Activated naive CD8-positive, alpha-beta T cell (primary cell): ENCODE results near the gene MMP25.

ENCODE experiments used
- H3K27ac Mint-ChIP-seq: one replicate; pipeline ENCODE4 v1.8.0; 2021; ENCODE audit warnings: mixed read lengths
- H3K27me3 Mint-ChIP-seq: one replicate; pipeline ENCODE4 v1.8.0; 2021; ENCODE audit warnings: mixed read lengths
- H3K36me3 Mint-ChIP-seq: one replicate; pipeline ENCODE4 v1.8.0; 2021; ENCODE audit warnings: mixed read lengths
- H3K4me1 Mint-ChIP-seq: one replicate; pipeline ENCODE4 v1.8.0; 2021; ENCODE audit warnings: low read depth, mixed read lengths
- H3K4me3 Mint-ChIP-seq: one replicate; pipeline ENCODE4 v1.8.0; 2021; ENCODE audit warnings: mild to moderate bottlenecking, mixed read lengths
- H3K9me3 Mint-ChIP-seq: one replicate; pipeline ENCODE4 v1.8.0; 2021; ENCODE audit warnings: low read depth, mixed read lengths

Gene MMP25

DNA sequence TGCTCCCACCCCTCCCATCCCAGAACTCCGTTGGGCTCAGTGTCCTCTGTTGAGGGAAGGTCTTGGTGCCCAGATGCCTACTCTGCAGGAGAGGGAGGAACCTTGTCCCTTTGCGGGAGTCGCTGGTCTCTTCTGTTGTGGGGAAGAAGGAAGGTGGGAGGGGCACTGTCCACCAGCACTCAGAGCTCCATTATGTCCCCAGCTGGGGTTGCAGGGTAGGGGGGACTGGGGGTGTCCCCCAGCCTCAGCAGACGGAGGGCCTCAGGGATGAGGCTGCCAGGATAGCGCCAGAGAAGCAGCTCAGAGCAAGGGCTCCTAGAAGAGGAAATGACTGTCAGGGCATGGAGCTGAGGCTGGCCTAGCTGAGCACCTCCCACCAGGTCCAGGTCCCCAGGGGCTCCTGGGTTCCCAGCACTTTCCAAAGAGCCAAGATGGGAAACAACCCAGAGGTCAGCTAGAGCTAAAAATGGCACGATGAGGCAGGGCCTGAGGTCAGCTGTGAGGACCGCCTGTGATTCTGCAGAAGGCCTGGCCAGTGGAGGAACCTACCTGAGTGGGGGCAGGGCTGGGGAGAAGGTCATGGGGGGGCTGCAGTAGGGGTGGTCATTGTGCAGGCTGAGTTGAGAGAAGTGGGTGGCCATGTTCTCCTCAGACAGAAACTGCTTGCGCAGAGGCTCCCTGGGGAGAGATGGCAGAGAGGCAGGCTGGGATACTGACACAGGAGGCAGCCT is 23.5 kb upstream of the MMP25 start:
- H3K27ac Mint-ChIP-seq: peak overlapping the region; percentile 96
- H3K4me1 Mint-ChIP-seq: peaks cover 45% of the 10 kb centered on the region
- peak overlapping the region; percentile 87 for H3K4me3 Mint-ChIP-seq
- H3K27me3 Mint-ChIP-seq: no peaks in the 10 kb centered on the region
- H3K9me3 Mint-ChIP-seq: no peaks in the 10 kb centered on the region
- no peaks in the 10 kb centered on the region for H3K36me3 Mint-ChIP-seq

DNA sequence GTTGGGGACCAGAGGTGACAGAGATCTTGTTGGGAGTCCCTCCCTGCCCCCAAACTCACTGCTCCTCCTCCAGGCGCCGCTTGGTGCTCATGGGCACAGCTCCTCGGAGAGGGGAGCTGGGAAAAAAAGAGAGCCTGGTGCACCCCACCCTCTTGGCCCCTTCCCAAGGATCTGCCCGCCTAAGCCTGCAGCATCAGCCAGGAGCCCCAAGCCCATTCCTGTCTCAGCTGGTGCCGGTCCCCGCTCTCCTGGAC is 23.0 kb upstream of the MMP25 start:
- Mint-ChIP-seq H3K27me3 (no peaks in the 10 kb centered on the region), H3K4me3 (peak overlapping the region; percentile 87), H3K4me1 (peaks cover 43% of the 10 kb centered on the region), H3K9me3 (no peaks in the 10 kb centered on the region), H3K36me3 (no peaks in the 10 kb centered on the region), H3K27ac (peak overlapping the region; percentile 96)

DNA sequence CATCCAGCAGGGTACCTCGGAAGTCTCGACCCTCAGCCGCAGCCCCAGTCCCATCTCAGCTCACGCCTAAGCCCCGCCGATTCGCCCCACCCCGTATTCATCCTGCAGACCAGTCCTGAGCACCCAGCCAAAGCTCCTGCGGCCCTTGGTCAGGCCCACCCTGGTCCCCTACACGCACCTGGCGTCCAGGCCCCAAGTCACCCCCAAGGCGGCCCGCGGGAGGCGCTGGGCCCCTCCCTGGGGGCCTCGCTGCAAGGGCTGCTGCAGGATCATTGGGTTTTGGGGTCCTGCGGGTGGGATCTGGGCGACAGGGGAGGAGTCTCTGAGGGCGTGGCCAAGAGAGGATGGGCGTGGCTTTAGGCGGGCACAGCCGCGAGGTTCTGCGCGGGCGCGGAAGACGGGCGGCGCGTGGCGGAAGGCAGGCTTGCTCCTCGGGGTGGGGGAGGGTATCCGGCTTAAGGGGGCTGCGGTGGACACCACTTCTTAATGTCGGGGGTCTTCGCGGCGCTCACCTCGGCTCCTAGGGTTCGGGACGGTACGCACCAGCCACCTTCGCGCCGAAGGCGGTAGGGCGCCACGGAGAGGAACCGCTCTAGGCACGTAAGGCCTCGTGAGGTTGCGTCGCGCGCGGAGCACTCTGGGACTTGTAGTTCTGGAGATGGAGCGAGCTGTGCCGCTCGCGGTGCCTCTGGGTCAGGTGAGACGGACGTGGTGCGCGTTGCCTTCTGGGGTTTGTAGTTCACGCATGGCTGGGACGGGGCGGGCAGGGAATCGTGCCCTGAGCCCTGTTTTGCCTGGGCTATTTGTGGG is 22.5 kb upstream of the MMP25 start, which contains the start of the genes HCFC1R1 and THOC6:
TSS of gene HCFC1R1 (minus strand) at position 274 of the 810 bp plus-strand sequence. CDS start at position 273, 1 bp downstream.
TSS of gene THOC6 (plus strand) at position 367 of the 810 bp plus-strand sequence. CDS start at position 659, 292 bp downstream.
- peaks cover 46% of the 10 kb centered on the region for H3K4me1 Mint-ChIP-seq
- H3K27me3 Mint-ChIP-seq: peaks cover under 1% of the 10 kb centered on the region
- peak within 1 kb of the TSS; percentile 87 for H3K4me3 Mint-ChIP-seq
- peak within 1 kb of the TSS; percentile 96 for H3K27ac Mint-ChIP-seq
- H3K9me3 Mint-ChIP-seq: no peaks in the 10 kb centered on the region
- no peaks in the 10 kb centered on the region for H3K36me3 Mint-ChIP-seq

GRCh38 chr16:3025032-3026002 is 21.0 kb upstream of the MMP25 start:
- Mint-ChIP-seq H3K36me3 (no peaks in the 10 kb centered on the region), H3K27ac (no peak overlapping the region), H3K9me3 (no peaks in the 10 kb centered on the region), H3K27me3 (peaks cover 6% of the 10 kb centered on the region), H3K4me1 (peaks cover 48% of the 10 kb centered on the region), H3K4me3 (peak overlapping the region; percentile 5)

- no peaks in the 10 kb centered on the region for H3K36me3 Mint-ChIP-seq
- no peak overlapping the region for H3K4me3 Mint-ChIP-seq
- H3K4me1 Mint-ChIP-seq: peaks cover 45% of the 10 kb centered on the region
- no peak overlapping the region for H3K27ac Mint-ChIP-seq
- H3K9me3 Mint-ChIP-seq: no peaks in the 10 kb centered on the region
- H3K27me3 Mint-ChIP-seq: peaks cover 6% of the 10 kb centered on the region
These were observed 20.4 kb upstream of the MMP25 start for GRCh38 chr16:3026003-3026378.

DNA sequence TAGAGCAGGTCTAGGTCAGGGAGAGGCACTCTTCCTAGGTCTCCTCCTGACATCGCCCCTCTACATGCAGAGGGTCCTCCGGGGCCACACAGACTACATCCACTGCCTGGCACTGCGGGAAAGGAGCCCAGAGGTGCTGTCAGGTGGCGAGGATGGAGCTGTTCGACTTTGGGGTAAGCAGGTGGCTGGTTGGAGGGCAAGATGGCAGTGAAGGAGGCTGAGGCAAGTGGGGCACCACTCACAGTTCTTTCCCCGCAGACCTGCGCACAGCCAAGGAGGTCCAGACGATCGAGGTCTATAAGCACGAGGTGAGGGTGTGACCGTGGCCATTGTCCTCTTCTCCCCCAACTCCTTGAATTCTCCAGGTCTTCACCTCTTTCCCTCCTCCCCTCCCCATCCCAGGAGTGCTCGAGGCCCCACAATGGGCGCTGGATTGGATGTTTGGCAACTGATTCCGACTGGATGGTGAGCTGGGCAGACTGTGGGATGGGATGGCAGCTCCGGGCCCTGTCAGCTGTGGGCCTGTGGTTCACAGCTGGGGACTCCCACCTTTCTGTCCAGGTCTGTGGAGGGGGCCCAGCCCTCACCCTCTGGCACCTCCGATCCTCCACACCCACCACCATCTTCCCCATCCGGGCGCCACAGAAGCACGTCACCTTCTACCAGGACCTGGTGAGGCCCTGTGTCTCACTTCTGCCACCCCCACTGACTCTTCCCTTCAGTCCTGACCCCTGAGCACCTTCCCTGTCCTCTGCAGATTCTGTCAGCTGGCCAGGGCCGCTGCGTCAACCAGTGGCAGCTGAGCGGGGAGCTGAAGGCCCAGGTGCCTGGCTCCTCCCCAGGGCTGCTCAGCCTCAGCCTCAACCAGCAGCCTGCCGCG is 19.5 kb upstream of the MMP25 start:
- no peak overlapping the region for H3K27ac Mint-ChIP-seq
- peaks cover 37% of the 10 kb centered on the region for H3K4me1 Mint-ChIP-seq
- H3K9me3 Mint-ChIP-seq: no peaks in the 10 kb centered on the region
- H3K4me3 Mint-ChIP-seq: no peak overlapping the region
- peaks cover 6% of the 10 kb centered on the region for H3K27me3 Mint-ChIP-seq
- no peaks in the 10 kb centered on the region for H3K36me3 Mint-ChIP-seq

DNA sequence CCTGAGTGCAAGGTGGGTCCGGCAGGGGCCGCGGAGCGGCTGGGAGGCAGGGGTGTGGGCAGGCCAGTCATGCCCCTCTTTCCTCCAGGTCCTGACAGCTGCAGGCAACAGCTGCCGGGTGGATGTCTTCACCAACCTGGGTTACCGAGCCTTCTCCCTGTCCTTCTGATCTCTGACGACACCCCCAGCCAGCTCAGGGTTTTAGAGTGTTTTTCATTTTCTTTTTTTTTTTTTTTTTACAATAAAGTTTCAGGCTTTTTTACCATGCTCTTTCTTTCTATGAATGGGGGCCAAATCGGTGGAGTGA is 18.9 kb upstream of the MMP25 start:
- peaks cover 9% of the 10 kb centered on the region for H3K27me3 Mint-ChIP-seq
- no peaks in the 10 kb centered on the region for H3K36me3 Mint-ChIP-seq
- peaks cover 31% of the 10 kb centered on the region for H3K4me1 Mint-ChIP-seq
- no peak overlapping the region for H3K27ac Mint-ChIP-seq
- no peak overlapping the region for H3K4me3 Mint-ChIP-seq
- no peaks in the 10 kb centered on the region for H3K9me3 Mint-ChIP-seq

DNA sequence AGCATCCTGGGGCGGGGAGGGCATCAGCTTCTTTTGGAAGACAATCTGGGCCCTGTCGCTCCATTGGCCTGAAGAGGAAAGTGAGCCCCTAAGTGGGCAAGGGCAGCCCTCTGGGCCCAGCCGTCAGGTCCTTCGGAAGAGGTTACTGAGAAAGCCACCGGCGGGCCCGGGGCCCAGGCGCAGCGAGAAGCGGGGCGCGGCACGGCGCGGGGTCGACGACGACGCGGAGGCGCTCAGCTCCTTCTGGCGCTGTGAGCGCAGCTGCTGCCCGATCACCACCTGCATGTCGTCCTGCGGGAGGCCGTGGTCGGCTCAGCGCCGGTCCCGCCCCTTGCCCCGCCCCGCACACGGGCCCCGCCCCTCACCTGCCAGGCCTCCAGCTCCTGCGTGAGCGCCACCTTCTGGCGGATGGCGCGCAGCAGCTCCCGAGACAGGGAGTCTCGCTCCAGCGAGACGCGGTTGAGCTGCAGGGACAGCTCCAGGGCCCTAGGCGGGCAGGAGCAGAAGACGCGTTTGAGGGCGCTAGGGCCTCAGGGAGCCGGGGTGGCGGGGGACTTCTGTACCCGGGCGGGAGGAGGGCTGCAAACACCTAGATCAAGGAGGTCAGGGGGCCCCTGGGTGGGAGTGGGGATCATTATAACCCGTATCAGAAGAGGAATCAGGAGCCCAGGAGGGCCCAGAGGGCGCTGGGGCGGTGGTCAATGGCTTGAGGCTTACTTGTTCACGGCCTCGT is 18.2 kb upstream of the MMP25 start:
- H3K27me3 Mint-ChIP-seq: peaks cover 14% of the 10 kb centered on the region
- H3K36me3 Mint-ChIP-seq: no peaks in the 10 kb centered on the region
- H3K9me3 Mint-ChIP-seq: no peaks in the 10 kb centered on the region
- H3K4me3 Mint-ChIP-seq: no peak overlapping the region
- H3K4me1 Mint-ChIP-seq: peaks cover 24% of the 10 kb centered on the region
- H3K27ac Mint-ChIP-seq: no peak overlapping the region

GRCh38 chr16:3028716-3029319 is 17.5 kb upstream of the MMP25 start:
- H3K4me3 Mint-ChIP-seq: peak overlapping the region; percentile 53
- H3K36me3 Mint-ChIP-seq: no peaks in the 10 kb centered on the region
- H3K9me3 Mint-ChIP-seq: no peaks in the 10 kb centered on the region
- H3K4me1 Mint-ChIP-seq: peaks cover 23% of the 10 kb centered on the region
- peaks cover 21% of the 10 kb centered on the region for H3K27me3 Mint-ChIP-seq
- H3K27ac Mint-ChIP-seq: no peak overlapping the region

- Mint-ChIP-seq H3K27me3 (peaks cover 24% of the 10 kb centered on the region), H3K4me3 (peak overlapping the region; percentile 70), H3K36me3 (no peaks in the 10 kb centered on the region), H3K4me1 (peaks cover 17% of the 10 kb centered on the region), H3K9me3 (no peaks in the 10 kb centered on the region), H3K27ac (no peak overlapping the region)
These were observed 16.7 kb upstream of the MMP25 start for GRCh38 chr16:3029491-3030221.

DNA sequence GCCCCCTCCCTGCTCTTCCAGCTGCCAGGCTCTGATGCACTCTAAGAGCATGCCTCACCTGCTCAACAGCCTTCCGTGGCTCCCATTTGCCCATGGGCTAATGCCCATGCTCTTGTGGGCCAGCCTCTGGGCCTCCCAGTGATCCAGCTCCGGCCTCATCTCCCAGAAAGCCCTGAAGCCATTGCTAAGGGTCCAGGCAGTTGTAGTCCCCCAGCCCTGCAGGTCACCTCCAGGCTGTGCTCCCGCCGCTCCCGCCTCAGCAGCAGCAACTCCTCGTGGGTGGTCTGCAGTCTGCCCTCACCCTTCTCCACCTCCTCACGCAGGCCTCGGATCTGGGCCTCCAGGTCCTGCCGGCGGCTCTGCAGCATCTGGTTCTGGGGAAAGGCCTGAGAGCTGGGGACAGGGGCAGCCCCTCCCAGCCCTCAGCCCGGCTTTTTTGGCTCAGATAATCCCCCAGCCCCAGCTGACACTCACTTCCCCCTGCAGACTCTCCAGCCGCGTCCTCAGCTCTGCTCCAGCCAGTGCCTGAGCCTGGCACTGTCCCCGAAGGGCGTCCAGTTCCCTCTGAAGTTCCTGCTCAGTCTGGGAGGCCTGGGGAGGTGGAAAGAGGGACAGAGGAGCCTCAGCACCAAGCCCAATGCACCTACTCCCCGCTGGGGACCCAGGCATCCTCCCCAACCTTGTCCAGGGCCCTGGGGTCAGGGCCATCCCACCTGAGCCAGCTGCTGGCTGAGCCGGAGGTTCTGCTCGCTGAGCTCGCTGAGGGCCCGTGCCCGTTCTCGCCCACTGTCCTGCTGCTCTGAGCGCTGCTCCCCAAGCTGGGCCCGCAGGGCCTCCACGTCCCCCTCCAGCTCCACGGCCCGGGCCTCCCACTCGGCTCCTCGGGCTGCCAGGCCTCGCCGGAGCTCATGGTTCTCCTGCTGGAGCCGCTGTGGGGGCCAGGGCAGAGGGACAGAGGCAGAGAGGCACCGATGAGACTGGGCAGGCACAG is 15.8 kb upstream of the MMP25 start:
- Mint-ChIP-seq H3K27ac (no peak overlapping the region), H3K27me3 (peaks cover 26% of the 10 kb centered on the region), H3K4me3 (peak overlapping the region; percentile 70), H3K4me1 (peaks cover 17% of the 10 kb centered on the region), H3K9me3 (no peaks in the 10 kb centered on the region), H3K36me3 (no peaks in the 10 kb centered on the region)

- peaks cover 24% of the 10 kb centered on the region for H3K4me1 Mint-ChIP-seq
- no peak overlapping the region for H3K4me3 Mint-ChIP-seq
- peaks cover 34% of the 10 kb centered on the region for H3K27me3 Mint-ChIP-seq
- no peak overlapping the region for H3K27ac Mint-ChIP-seq
- H3K9me3 Mint-ChIP-seq: no peaks in the 10 kb centered on the region
- H3K36me3 Mint-ChIP-seq: no peaks in the 10 kb centered on the region
These were observed 13.7 kb upstream of the MMP25 start for GRCh38 chr16:3032624-3033023.
